Hepatocyte (in vitro differentiated cells): Measurements from ENCODE around the gene ARF6. TPM values are rescaled to one million over a fixed set of nuclear protein-coding genes. Genes with fewer than 3 reads are reported as not detected.
"Not testable (repeated sequence)": the region's sequence is repeated elsewhere in the genome, so short reads cannot be mapped to it uniquely, and the experiment has no call there.

ENCODE experiments used
- DNase-seq: peaks from one replicate; pipeline ENCODE4 v3.0.0-alpha.2; 2016; ENCODE audit warnings: low spot score
- H2AFZ ChIP-seq: fragments of 200-600 bp; sonication (generic); 2 replicates; pipeline ENCODE4 v1.6.0; 2016; ENCODE audit warnings: antibody characterized with exemption, mild to moderate bottlenecking
- H3K27ac ChIP-seq: fragments of 200-600 bp; sonication (generic); 2 replicates; pipeline ENCODE4 v1.5.1; 2016; ENCODE audit warnings: mild to moderate bottlenecking
- H3K27me3 ChIP-seq: fragments of 200-600 bp; sonication (generic); 2 replicates; pipeline ENCODE4 v1.6.1; 2016
- H3K36me3 ChIP-seq: fragments of 200-600 bp; sonication (generic); replicated peaks from 2 replicates; pipeline ENCODE4 v1.5.1; 2016; ENCODE audit warnings: low read depth; ENCODE audit not compliant: insufficient read depth
- H3K4me1 ChIP-seq: fragments of 200-600 bp; sonication (generic); 2 replicates; pipeline ENCODE4 v1.5.1; 2016; ENCODE audit warnings: mild to moderate bottlenecking, moderate library complexity; ENCODE audit not compliant: insufficient read depth
- H3K4me2 ChIP-seq: fragments of 200-600 bp; sonication (generic); 2 replicates; pipeline ENCODE4 v1.6.0; 2016
- H3K4me3 ChIP-seq: fragments of 200-600 bp; sonication (generic); 2 replicates; pipeline ENCODE4 v1.5.1; 2016; ENCODE audit warnings: mild to moderate bottlenecking
- H3K79me2 ChIP-seq: fragments of 200-600 bp; sonication (generic); 2 replicates; pipeline ENCODE4 v1.6.0; 2017; ENCODE audit warnings: mild to moderate bottlenecking
- H3K9me2 ChIP-seq: fragments of 200-600 bp; sonication (generic); replicated peaks from 2 replicates; pipeline ENCODE4 v1.6.0; 2017; ENCODE audit warnings: mild to moderate bottlenecking; ENCODE audit not compliant: insufficient read depth
- H3K9me3 ChIP-seq: fragments of 200-600 bp; sonication (generic); 2 replicates; pipeline ENCODE4 v1.5.1; 2016; ENCODE audit warnings: low read depth, mild to moderate bottlenecking
- H4K20me1 ChIP-seq: fragments of 200-600 bp; sonication (generic); 2 replicates; pipeline ENCODE4 v1.6.0; 2016; ENCODE audit warnings: mild to moderate bottlenecking; ENCODE audit not compliant: insufficient read depth, poor library complexity, severe bottlenecking
- CTCF ChIP-seq: fragments of 200-600 bp; sonication (generic); IDR thresholded peaks from 2 replicates; pipeline ENCODE4 v1.5.1; 2016; ENCODE audit warnings: antibody characterized with exemption, mild to moderate bottlenecking; ENCODE audit not compliant: poor library complexity
- EZH2 ChIP-seq: fragments of 200-600 bp; sonication (generic); IDR thresholded peaks from 2 replicates; pipeline ENCODE4 v1.6.1; 2016; ENCODE audit warnings: antibody characterized with exemption, mild to moderate bottlenecking, borderline replicate concordance
- EZH2phosphoT487 ChIP-seq: fragments of 200-600 bp; sonication (generic); IDR thresholded peaks from one replicate; pipeline ENCODE4 v1.6.1; 2018; ENCODE audit warnings: antibody characterized with exemption, mild to moderate bottlenecking, low read depth, moderate library complexity; ENCODE audit not compliant: unreplicated experiment, severe bottlenecking
- WGBS: methylation state at CpG from one replicate; pipeline ENCODE4 v1.1.6; 2016; ENCODE audit warnings: low lambda C conversion rate; ENCODE audit errors: missing lambda C conversion rate; 5-methylcytosine and 5-hydroxymethylcytosine counted together
- polyA plus RNA-seq: library from polyadenylated mRNA; unstranded; fragments of >200 nt; fragmentation: Nextera tagmentation; extraction: Ambion mirVana; gene quantifications from 2 replicates; pipeline ENCODE4 v1.2.1, GENCODE V29; 2016
- total RNA-seq: library from RNA; depleted of rRNA; stranded (reverse); fragments of >200 nt; gene quantifications from 2 replicates; pipeline ENCODE4 v1.2.3, GENCODE V29; 2014

Gene ARF6
- total and polyA plus RNA-seq, 2 experiments from 2014 or later: 53.9 to 64.8 TPM

- Histone ChIP-seq H4K20me1 (no peaks in the 10 kb centered on the region), H3K27me3 (no peaks in the 10 kb centered on the region), H2AFZ (no peak overlapping the region), H3K9me2 (no peaks in the 10 kb centered on the region), H3K27ac (no peak overlapping the region), H3K4me3 (no peak overlapping the region), H3K4me2 (no peak overlapping the region), H3K4me1 (no peaks in the 10 kb centered on the region), H3K36me3 (no peaks in the 10 kb centered on the region), H3K9me3 (no peaks in the 10 kb centered on the region), H3K79me2 (peaks cover 3% of the 10 kb centered on the region)
- TF ChIP-seq EZH2phosphoT487 (no peak), EZH2 (no peak), CTCF (no peak)
- WGBS: 94% methylated on average over 6 of the region's 6 CpGs
- DNase-seq: no peak
These were observed 22.0 kb upstream of the ARF6 start for GRCh38 chr14:49870908-49871307.

- DNase-seq, H3K4me2 ChIP-seq, H2AFZ ChIP-seq, H3K79me2 ChIP-seq, H3K9me3 ChIP-seq, H3K27ac ChIP-seq, H3K4me1 ChIP-seq, H3K36me3 ChIP-seq, H3K9me2 ChIP-seq, H3K4me3 ChIP-seq, H4K20me1 ChIP-seq, H3K27me3 ChIP-seq: not testable (repeated sequence)
- WGBS: 88% methylated on average over 6 of the region's 6 CpGs
These were observed 19.3 kb upstream of the ARF6 start for GRCh38 chr14:49873548-49873947.

- TF ChIP-seq EZH2 (no peak), CTCF (no peak), EZH2phosphoT487 (no peak)
- DNase-seq: no peak
- WGBS: 85% methylated on average over 12 of the region's 12 CpGs
These were observed 17.2 kb upstream of the ARF6 start for GRCh38 chr14:49875640-49876198.

GRCh38 chr14:49876563-49877127, 16.2 kb upstream of the ARF6 start:
- Histone ChIP-seq H3K9me2 (no peaks in the 10 kb centered on the region), H3K27ac (no peak overlapping the region), H3K4me2 (no peak overlapping the region), H4K20me1 (no peaks in the 10 kb centered on the region), H3K27me3 (no peaks in the 10 kb centered on the region), H3K9me3 (no peaks in the 10 kb centered on the region), H3K4me1 (no peaks in the 10 kb centered on the region), H3K4me3 (no peak overlapping the region), H3K79me2 (no peaks in the 10 kb centered on the region), H3K36me3 (no peaks in the 10 kb centered on the region), H2AFZ (no peak overlapping the region)
- TF ChIP-seq EZH2 (no peak), EZH2phosphoT487 (no peak), CTCF (no peak)
- WGBS: 71% methylated on average over 4 of the region's 4 CpGs
- DNase-seq: no peak

More at GRCh38 chr14:49875640-49876198, 17.2 kb upstream of the ARF6 start:
- Histone ChIP-seq H3K79me2 (no peaks in the 10 kb centered on the region), H3K36me3 (no peaks in the 10 kb centered on the region), H2AFZ (no peak overlapping the region), H3K4me2 (no peak overlapping the region), H3K4me1 (no peaks in the 10 kb centered on the region), H4K20me1 (no peaks in the 10 kb centered on the region), H3K9me3 (no peaks in the 10 kb centered on the region), H3K9me2 (no peaks in the 10 kb centered on the region), H3K27ac (no peak overlapping the region), H3K4me3 (no peak overlapping the region), H3K27me3 (no peaks in the 10 kb centered on the region)
